ENCODE results near the gene TTC7B. TPM values are rescaled to one million over a fixed set of nuclear protein-coding genes. Genes with fewer than 3 reads are reported as not detected.
A peak's percentile ranks its signal among the peaks of the same experiment; 100 is the strongest.

Gene TTC7B
- total and polyA plus RNA-seq, 2 donors (not counting 1 experiment from before 2014, with no cell fraction given) = 0.36 to 3.2 TPM

GRCh38 chr14:90671382-90672234, 144.6 kb downstream of the TTC7B start:
- no peak overlapping the region for H3K4me3 ChIP-seq (ENCODE audit: control extremely low read depth in 1 of 5, extremely low read depth in 1 of 5, insufficient read depth in 1 of 5, low read depth in 2 of 5, low read length in 4 of 5)
- H3K27ac Mint-ChIP-seq = no peak overlapping the region
- H3K9me3 Mint-ChIP-seq (ENCODE audit: insufficient read depth) = peaks cover 3% of the 10 kb centered on the region
- ChIA-PET CTCF (no interaction called here), POLR2A (no interaction called here)
- ATAC-seq (ENCODE audit: low read depth) = no peak
- peak overlapping the region; percentile 34 for H3K4me2 ChIP-seq (replicated peaks; ENCODE audit: low read depth, low read length, poor library complexity, severe bottlenecking)
- no peaks in the 10 kb centered on the region for H3K27me3 Mint-ChIP-seq
- peaks cover 22% of the 10 kb centered on the region for H3K4me1 Mint-ChIP-seq
- WGBS (ENCODE audit: insufficient coverage) = 100% methylated on average over 3 of the region's 10 CpGs
- H3K36me3 ChIP-seq (replicated peaks in 1 of 2; ENCODE audit: control extremely low read depth in 1 of 2, control insufficient read depth in 1 of 2, extremely low read depth in 1 of 2, insufficient read depth in 2 of 2, low read length in 1 of 2) = no peaks in the 10 kb centered on the region
- no peaks in the 10 kb centered on the region for H4K20me1 ChIP-seq (ENCODE audit: control insufficient read depth, insufficient read depth, low read length, poor library complexity, severe bottlenecking)
- H3K27me3 ChIP-seq (replicated peaks in 1 of 4; ENCODE audit: control extremely low read depth in 1 of 4, control insufficient read depth in 3 of 4, insufficient read depth in 4 of 4, low read length in 3 of 4) = no peaks in the 10 kb centered on the region
- H3K4me1 ChIP-seq (ENCODE audit: control insufficient read depth in 2 of 2, insufficient read depth in 2 of 2, low read length in 2 of 2) = peaks cover 11 to 19% of the 10 kb centered on the region in 2 donors
- no peaks in the 10 kb centered on the region for H3K79me2 ChIP-seq (ENCODE audit: control insufficient read depth, insufficient read depth, low read length)
- H3K9ac ChIP-seq (ENCODE audit: low read length) = peak overlapping the region; percentile 30
- H2AFZ ChIP-seq (ENCODE audit: insufficient read depth, low read depth, low read length, poor library complexity, severe bottlenecking) = peak overlapping the region; percentile 62
- intact Hi-C loops (cut with micrococcal nuclease) = no loop called here
- H3K27ac ChIP-seq (ENCODE audit: low read length in 2 of 2) = peak overlapping the region in 1 of 2 donors; percentile 41
- DNase-seq = peak; percentile 13
- no peaks in the 10 kb centered on the region for H3K9me3 ChIP-seq (ENCODE audit: control extremely low read depth in 1 of 3, control insufficient read depth in 2 of 3, insufficient read depth in 1 of 3, low read length in 2 of 3)
- H3K4me3 Mint-ChIP-seq = no peak overlapping the region
- no peak for TF ChIP-seq CTCF (IDR thresholded peaks at IDR 0.05)
- TF ChIP-seq EZH2 (IDR thresholded peaks at IDR 0.05; ENCODE audit: borderline replicate concordance, insufficient read depth, low read depth, low read length, poor library complexity, severe bottlenecking) = no peak

GRCh38 chr14:90669731-90670130, 146.5 kb downstream of the TTC7B start:
- H2AFZ ChIP-seq (ENCODE audit: insufficient read depth, low read depth, low read length, poor library complexity, severe bottlenecking) = no peak overlapping the region
- H3K9me3 Mint-ChIP-seq (ENCODE audit: insufficient read depth) = peaks cover 3% of the 10 kb centered on the region
- ChIA-PET POLR2A (no interaction called here), CTCF (no interaction called here)
- H3K4me3 Mint-ChIP-seq = no peak overlapping the region
- no peak overlapping the region for H3K27ac ChIP-seq (ENCODE audit: low read length in 2 of 2)
- H3K4me3 ChIP-seq (ENCODE audit: control extremely low read depth in 1 of 5, extremely low read depth in 1 of 5, insufficient read depth in 1 of 5, low read depth in 2 of 5, low read length in 4 of 5) = no peak overlapping the region
- H3K36me3 ChIP-seq (replicated peaks in 1 of 2; ENCODE audit: control extremely low read depth in 1 of 2, control insufficient read depth in 1 of 2, extremely low read depth in 1 of 2, insufficient read depth in 2 of 2, low read length in 1 of 2) = no peaks in the 10 kb centered on the region
- H3K27me3 ChIP-seq (replicated peaks in 1 of 4; ENCODE audit: control extremely low read depth in 1 of 4, control insufficient read depth in 3 of 4, insufficient read depth in 4 of 4, low read length in 3 of 4) = no peaks in the 10 kb centered on the region
- peaks cover 11 to 19% of the 10 kb centered on the region in 2 donors for H3K4me1 ChIP-seq (ENCODE audit: control insufficient read depth in 2 of 2, insufficient read depth in 2 of 2, low read length in 2 of 2)
- no peaks in the 10 kb centered on the region for H3K79me2 ChIP-seq (ENCODE audit: control insufficient read depth, insufficient read depth, low read length)
- peaks cover 2% of the 10 kb centered on the region for H3K27me3 Mint-ChIP-seq
- no peak for TF ChIP-seq EZH2 (IDR thresholded peaks at IDR 0.05; ENCODE audit: borderline replicate concordance, insufficient read depth, low read depth, low read length, poor library complexity, severe bottlenecking)
- no peak for TF ChIP-seq CTCF (IDR thresholded peaks at IDR 0.05)
- H3K4me2 ChIP-seq (replicated peaks; ENCODE audit: low read depth, low read length, poor library complexity, severe bottlenecking) = no peak overlapping the region
- no peaks in the 10 kb centered on the region for H4K20me1 ChIP-seq (ENCODE audit: control insufficient read depth, insufficient read depth, low read length, poor library complexity, severe bottlenecking)
- H3K9ac ChIP-seq (ENCODE audit: low read length) = no peak overlapping the region
- WGBS (ENCODE audit: insufficient coverage) = no CpG with 5 or more reads among the region's 1 CpG
- no peaks in the 10 kb centered on the region for H3K9me3 ChIP-seq (ENCODE audit: control extremely low read depth in 1 of 3, control insufficient read depth in 2 of 3, insufficient read depth in 1 of 3, low read length in 2 of 3)
- peaks cover 22% of the 10 kb centered on the region for H3K4me1 Mint-ChIP-seq
- intact Hi-C loops (cut with micrococcal nuclease) = no loop called here
- DNase-seq (no peak), ATAC-seq (ENCODE audit: low read depth) (no peak)
- H3K27ac Mint-ChIP-seq = no peak overlapping the region
